ENCODE measurements around the gene AUTS2.

AUTS2 gene

DNA sequence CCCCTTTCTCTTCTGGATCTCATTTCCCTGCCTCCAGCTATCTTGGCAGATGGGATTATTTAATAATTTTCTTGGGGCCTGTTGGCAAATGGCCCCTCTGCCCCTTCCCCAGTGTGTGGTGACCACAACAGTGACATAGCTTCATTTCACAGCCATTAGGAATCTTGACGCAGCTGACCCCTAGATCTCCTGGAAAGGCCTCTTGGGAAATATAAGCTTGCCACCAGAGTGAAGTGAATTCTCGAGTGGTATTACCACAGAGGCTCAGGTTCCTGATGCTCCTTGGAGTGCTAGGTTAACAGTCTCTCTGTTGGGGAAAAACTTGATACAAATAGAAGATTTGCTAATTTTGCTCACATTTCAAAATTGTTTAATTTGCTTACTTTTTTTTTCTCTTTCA, 57.8 kb downstream of the AUTS2 start:
- DNase-seq (ENCODE audit: low read depth in 2 of 2): no peak

DNA sequence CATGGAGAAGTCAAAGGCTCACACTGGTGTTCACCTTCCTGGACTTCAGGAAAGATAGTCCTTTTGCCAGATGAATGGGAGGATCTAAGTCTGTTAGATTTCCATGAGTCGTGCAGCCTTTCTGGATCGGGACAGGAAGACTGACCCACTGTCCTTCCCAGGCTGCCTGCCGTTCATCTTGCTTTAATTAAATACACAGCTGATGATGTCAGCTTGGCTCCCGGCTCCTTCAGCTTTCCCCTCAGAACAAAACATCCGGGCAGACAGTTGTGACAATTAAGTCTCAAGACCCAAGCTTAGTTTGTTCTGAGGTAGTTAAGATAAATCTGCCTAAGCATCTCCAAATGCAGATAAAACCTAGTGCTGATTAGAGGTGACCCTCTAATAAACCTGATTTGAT, 58.6 kb downstream of the AUTS2 start:
- DNase-seq (ENCODE audit: low read depth in 2 of 2): no peak

DNA sequence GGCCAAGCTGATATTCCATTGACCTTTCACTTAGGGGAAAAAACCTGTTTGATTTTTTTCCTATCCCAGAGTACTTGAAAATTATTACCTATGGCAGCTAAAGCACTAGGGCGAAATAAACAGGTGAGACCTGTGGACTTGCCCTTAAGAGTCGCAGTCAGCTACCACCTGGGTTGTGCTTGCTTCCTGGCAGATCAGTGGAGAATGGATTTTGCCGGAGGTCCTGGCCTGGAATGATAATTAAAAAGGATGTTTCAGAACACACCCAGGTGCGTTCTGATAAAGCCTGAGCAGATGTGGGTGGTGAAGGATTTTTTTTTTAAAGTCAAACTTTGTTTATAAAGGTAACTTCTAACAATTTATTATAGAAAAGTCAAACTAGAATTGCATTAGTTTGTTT, 59.1 kb downstream of the AUTS2 start:
- no peak for DNase-seq (ENCODE audit: low read depth in 2 of 2)

DNA sequence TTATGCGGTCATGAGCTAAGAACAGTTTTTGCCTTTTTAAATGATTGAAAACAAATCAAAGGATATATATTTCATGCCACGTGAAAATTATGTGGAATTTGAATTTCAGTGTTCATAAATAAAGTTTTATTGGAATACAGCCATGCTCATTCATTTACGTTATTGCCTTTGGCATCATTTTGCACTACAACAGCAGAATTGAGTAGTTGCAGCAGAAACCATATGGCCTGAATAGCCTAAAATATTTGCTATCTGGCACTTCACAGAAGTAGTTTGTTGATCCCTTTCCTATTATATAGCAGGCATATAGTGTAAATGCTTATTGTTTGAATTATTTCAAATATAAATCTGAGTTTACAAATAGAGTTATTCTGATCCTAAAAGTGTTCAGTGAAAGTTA, 59.7 kb downstream of the AUTS2 start:
- no peak for DNase-seq (ENCODE audit: low read depth in 2 of 2)

- DNase-seq (ENCODE audit: low read depth in 2 of 2): no peak
Observed at GRCh38 chr7:69659983-69660382, 61.7 kb downstream of the AUTS2 start.

DNA sequence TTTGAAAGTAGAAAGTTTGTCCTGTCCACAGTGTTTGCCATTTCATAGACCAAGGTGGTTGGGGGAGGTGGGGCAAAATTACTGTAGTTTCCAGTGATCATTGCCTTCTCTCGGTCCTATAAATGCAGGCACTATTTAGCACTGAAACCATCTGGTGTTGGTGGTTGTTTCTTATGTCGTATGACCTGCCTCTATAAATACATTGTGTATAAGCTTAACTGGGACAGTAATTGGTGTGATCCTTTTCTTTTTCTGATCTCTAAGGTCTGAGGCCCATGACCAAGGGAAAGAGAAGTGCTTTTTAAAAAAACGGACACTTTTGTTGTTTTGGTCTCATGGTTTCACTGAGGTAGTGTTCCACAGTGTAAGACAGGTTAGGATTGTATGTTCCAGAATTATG, 63.1 kb downstream of the AUTS2 start:
- DNase-seq (ENCODE audit: low read depth in 2 of 2): no peak

- DNase-seq (ENCODE audit: low read depth in 2 of 2): no peak
Observed at GRCh38 chr7:69663911-69664832, 65.9 kb downstream of the AUTS2 start.

- no peak for DNase-seq (ENCODE audit: low read depth in 2 of 2)
Observed at GRCh38 chr7:69665369-69665768, 67.1 kb downstream of the AUTS2 start.

GRCh38 chr7:69668339-69668870, 70.1 kb downstream of the AUTS2 start:
- no peak for DNase-seq (ENCODE audit: low read depth in 2 of 2)

- DNase-seq (ENCODE audit: low read depth in 2 of 2): no peak
Observed at GRCh38 chr7:69670701-69671100, 72.4 kb downstream of the AUTS2 start.

DNA sequence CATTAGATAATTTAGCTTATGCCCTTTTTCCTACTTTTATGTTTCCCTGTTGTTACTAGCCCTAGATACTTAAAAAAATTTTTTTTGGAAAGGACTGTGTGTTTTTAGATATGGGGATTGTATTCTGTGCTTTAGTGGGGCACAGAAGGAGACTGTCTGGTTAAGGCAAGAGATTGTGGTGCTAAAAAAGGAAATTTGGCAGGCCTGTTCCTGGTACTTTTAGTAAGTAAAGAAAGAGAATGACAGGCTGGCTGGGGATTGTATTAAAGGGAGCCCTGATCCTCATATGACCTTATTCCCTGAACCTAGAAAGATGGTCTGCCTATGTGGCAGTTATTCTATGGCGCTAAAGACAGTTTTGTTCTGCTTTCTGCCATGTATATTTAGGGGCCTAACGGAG, 74.8 kb downstream of the AUTS2 start:
- no peak for DNase-seq (ENCODE audit: low read depth in 2 of 2)

- no peak for DNase-seq (ENCODE audit: low read depth in 2 of 2)
Observed at GRCh38 chr7:69674701-69675182, 76.5 kb downstream of the AUTS2 start.

GRCh38 chr7:69676247-69676646, 78.0 kb downstream of the AUTS2 start:
- DNase-seq (ENCODE audit: low read depth in 2 of 2): no peak

- DNase-seq (ENCODE audit: low read depth in 2 of 2): no peak
Observed at GRCh38 chr7:69677054-69677852, 79.0 kb downstream of the AUTS2 start.

GRCh38 chr7:69677881-69678493, 79.7 kb downstream of the AUTS2 start:
- no peak for DNase-seq (ENCODE audit: low read depth in 2 of 2)

DNA sequence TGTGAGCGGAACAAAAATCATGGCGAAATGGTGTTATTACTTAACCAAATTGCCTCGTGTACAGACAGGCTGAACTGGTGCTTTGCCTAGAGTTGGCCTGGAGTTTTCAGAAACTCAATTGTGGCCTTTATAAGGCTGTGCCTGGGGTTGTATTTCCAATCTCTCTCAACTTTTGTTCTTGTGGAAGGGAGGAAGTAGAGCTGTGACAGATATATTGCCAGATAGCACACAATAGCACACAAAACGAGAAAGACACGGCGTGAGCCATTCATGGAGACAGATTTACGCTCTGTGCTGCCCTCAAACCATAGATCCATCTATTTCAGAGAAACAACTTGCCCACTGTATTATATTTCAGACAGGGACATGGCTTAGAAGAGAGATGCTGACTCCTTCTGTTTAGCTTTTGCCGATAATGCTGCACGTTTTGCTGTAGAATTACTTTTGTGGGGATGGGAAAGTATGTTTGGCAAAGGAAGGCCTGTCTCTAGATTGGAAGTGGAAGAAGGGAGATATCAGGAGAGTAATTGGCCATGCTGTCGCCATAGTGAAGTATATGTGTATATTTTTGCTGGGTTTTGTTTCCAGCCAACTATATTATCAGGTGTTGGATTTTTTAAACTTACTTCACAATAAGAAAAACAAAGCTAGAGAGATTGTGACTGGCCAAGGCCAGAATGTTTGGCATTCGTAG, 80.4 kb downstream of the AUTS2 start:
- no peak for DNase-seq (ENCODE audit: low read depth in 2 of 2)

- no peak for DNase-seq (ENCODE audit: low read depth in 2 of 2)
Observed at GRCh38 chr7:69681181-69681580, 82.9 kb downstream of the AUTS2 start.

DNA sequence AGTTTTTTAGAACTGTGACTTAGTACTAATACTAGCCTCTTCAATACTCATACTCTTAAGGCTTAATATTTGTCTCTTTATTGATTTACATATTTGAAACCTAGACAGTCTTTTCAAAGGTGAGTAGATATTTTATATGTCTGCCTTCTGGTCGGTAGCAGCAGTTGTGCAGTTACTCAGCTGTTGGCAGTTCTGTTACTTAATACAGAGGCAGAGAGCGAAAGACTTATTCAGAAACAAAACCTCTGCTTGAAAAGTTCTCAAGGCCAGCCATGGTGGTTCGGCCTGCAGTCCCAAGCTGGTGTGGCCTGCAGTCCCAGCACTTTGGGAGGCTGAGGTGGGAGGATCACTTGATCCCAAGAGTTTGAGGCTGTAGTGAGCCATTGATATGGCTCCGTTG, 84.2 kb downstream of the AUTS2 start:
- DNase-seq (ENCODE audit: low read depth in 2 of 2): no peak

DNA sequence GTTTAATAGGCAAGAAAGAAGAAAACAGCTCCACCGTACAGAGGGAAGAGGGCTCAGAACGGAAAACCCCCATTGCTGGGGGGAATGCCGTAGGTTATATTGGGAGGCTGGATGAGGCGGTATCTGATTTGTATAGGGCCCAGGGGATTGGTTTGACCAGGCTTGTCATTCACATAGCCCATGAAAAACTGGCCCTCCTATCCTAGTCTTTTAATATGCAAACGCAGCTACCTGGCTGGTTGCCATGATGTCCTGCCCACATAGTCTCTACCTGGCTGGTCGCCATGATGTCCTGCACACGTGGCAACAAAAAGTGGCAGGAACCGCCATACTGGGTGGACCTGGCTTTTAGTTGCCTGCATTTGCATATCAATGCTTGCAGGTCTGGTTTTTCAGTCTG, 84.7 kb downstream of the AUTS2 start:
- DNase-seq (ENCODE audit: low read depth in 2 of 2): no peak

DNA sequence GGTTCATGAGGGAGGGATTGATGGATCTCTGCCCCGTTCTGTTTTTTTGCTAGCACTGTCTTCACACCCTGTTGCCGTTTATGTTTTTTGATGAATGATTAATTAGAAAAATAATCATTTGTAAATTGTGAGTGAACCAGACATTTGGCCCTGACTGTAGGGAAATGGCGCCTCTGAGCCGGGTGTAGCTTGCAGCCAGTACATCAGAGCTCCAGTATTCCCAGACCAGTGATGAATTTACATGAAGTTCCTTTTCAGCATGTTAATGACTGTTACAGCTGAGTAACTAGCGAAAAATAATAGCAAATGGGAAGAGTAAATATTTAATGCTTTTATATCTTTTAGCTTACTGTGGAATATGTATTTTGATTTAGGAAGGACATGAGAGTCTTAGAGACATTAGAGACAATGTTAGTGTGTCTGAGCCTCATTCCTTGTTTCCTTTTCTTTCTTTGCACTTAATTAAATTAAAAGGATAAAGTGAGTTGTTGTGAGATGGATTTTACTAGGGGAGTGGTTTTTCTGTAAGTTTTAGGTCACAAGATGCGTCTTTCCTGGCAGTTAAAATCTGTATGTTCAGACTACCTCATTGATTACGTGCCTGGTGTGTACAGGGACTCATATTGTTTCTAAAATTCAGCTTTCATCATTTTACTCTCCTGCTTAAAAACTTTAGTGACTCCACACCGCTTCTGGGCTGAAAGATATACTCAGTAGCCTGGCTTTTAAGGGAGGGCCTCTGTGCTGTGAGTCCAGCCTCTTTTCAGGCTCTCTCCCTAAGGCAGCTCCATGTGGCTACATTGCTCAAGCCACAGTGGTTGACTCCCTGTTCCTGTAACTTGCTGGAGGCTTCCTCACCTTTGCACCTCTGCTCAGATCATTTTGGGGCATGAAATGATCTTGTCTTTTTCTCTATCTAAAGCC, 86.4 kb downstream of the AUTS2 start:
- DNase-seq (ENCODE audit: low read depth in 2 of 2): no peak

GRCh38 chr7:69685293-69685631, 87.0 kb downstream of the AUTS2 start:
- DNase-seq (ENCODE audit: low read depth in 2 of 2): no peak
